Stimulated activated CD4-positive, alpha-beta T cell treated with anti-CD3 and anti-CD28 coated beads, Interleukin-1b, Interleukin-23, amount 100 ng/mL, for 1 hour (primary cell): ENCODE data around the gene MAP4K4.

ENCODE experiments used
- DNase-seq, 2 donors: peaks; one replicate each; pipeline ENCODE4 v3.0.0-alpha.2; 2020; ENCODE audit warnings: low read depth in 2 of 2

The MAP4K4 gene

DNA sequence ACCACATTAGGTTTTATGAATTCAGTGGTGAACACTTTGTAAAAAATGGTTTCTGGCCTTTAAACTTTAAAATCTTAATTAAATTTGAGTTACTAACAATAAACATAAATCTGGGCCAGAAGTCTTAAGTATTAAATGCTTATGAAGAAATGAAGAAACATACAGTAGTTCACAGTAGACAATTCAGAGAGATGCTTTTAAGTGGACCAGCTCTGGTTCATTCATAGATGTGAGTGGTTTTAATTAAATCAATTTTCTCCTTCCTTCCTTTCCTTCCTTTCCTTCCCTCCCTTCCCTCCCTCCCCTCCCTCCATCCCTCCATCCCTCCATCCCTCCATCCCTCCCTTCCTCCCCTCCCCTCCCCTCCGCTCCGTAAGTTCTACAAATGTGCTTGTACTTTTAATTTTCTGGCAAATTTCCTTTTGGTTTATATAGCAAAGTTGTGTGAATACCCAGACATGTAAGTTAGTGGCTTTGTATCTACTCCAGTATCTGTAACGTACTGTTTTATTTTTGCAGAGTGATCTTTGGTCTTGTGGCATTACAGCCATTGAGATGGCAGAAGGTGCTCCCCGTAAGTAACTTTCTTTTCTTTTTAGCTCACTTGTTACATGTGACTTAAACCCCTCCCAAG, 136.5 kb downstream of the MAP4K4 start:
- no peak for DNase-seq

DNA sequence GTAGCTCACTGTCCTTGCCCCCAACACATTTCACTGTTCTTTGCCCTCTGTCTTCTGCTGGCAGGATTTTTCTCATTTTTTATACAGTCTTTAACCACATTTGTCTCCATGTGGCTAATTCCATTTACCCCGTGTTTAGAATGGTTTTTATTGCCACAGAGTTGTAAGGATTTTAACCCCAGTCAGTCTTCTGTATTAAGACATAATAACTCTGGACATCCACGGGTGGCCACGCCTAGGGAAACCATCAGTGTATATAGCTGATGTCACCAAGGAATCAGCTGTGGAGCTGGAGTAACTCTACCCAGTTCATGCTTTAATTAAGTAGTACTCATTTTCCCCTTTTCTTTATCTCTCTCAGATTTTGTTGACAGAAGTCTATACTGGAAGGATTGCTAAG, 139.8 kb downstream of the MAP4K4 start:
- no peak for DNase-seq

DNA sequence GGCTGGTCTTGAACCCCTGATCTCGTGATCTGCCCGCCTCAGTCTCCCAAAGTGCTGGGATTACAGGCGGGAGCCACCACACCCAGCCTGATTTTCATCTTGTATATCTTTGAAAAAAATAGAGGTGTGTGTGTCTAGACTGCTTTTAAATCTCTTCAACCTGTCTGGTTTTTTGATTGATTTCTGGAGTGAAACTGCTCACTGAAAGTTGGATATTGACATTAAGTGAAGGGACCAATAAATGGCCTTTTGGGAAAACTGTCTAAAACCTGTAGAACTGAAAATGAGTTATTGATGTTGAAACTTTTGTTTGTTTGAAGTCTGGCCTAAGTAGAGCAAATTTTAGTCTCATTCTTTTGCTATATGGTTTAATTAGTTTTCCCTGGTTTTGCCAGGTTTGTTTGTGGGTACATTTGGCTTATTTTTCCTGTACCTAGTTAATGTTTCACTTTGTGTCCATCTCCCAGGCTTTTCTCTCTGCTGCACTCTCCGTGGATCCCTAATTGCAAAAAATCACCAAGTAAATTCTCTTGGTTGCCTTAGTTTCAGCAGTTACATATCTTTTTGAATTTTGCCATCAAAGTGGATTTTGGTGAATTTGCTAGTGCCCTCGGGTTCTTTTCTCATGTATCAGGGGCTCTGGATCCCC, 144.3 kb downstream of the MAP4K4 start:
- DNase-seq: no peak

DNA sequence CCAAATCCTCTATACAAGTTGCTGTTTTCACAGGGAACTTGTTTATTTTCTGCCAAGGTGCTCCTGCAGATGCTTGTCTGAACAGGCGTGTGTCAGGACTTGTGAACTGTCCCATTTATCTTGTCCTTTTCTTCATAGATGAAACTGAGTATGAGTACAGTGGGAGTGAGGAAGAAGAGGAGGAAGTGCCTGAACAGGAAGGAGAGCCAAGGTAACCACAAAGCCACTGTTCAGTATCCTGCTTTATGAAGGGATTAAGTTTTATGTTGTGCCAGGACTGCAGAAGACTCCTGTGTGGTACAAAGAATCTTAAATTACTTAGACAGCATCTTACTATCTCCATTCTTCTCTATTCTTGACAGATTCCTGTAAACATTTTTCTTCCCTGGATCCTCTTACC, 145.0 kb downstream of the MAP4K4 start:
- no peak for DNase-seq

DNA sequence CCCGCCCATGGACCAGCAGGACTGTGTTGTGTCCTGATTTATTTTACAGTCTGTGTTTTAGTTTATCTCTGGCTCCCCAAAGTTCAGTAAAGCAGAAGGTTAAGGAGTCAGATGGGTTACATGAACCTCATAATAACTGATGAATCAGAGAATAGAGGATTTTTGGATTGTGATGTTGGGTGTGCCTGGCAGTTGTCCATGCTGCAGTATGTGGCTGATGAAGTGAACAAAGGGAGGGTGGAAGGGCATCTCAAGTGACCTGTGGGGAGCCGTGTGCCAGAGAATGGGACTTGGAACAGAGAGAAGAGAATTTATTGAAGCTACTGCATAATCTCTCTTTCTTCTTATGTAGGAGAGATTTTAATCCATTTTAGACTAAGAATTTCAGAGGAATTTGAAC, 145.5 kb downstream of the MAP4K4 start:
- no peak for DNase-seq

DNA sequence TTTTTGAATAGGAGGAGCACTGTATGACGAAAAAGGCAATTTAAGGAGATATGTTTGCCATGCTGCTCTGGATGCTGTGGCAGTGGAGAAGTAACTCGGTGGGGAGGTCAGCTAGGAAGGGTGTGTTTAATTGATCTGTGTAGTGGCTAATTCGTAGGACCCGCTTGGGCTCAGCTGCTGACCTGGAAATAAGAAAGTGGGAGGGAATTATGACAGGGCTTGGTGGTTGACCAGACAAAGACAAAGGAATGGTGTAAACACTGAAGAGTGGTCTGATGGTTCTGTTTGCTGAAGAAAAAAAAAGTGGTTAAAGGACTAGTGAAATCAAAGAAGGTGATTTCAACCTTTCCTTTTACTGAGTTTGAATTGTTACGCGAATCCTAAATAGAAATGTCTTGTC, 146.0 kb downstream of the MAP4K4 start:
- DNase-seq: no peak

DNA sequence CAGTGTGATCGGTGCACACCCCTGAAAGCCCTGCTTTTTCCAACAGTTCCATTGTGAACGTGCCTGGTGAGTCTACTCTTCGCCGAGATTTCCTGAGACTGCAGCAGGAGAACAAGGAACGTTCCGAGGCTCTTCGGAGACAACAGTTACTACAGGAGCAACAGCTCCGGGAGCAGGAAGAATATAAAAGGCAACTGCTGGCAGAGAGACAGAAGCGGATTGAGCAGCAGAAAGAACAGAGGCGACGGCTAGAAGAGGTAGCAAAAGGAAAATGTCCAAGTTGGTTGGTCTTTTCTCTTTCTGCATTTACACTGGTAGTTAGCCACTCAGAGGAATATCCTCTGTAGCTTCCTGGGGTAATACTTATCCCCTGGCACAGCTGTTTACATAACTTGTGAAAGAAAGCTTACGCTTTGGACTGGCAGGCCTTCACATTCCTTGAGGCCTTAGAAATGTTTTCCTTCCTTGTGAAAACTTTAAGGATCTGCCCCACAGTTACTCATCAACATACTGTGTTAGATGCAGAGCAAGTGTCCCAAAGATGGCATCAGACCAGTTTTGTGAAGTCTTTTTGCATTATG, 146.6 kb downstream of the MAP4K4 start:
- no peak for DNase-seq

DNA sequence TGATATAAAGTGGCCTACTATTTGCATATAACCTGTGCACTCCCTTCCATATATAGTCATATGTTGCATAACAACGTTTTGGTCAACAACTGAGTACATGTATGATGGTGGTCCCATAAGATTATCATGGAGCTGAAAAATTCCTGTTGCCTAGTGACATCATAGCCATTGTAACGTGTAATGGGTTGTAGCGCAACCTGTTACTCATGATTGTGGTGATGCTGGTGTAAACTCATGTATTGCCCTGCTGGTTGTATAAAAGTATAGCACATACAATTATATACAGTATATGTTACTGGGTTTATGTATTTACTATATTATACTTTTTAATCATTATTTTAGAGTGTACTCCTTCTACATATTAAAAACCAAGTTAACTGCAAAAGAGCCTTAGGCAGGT, 149.5 kb downstream of the MAP4K4 start:
- DNase-seq: no peak

DNA sequence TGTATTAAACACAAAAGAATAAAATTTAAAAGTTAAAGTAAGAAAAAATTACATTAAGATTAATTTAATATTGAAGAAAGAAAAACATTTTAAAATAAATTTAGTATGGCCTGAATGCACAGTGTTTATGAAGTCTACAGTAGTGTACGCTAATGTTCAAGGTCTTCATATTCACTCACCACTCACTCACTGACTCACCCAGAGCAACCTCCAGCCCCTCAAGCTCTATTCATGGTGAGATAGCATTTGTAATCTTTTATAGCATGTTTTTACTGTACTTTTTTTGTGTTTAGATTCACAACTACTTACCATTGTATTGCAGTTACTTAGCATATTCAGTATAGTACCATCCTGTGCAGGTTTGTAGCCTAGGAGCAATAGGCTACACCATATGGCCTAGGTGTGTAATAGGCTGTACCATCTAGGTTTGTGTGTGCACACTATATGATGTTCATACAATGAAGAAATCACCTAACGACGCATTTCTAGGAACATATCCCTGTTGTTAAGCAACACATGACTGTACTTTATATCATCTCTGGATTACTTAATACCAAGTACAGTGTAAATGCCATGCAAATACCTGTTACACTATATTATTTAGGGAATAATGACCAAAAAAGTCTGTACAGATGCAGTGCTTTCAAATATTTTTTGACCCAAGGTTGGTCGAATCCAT, 150.3 kb downstream of the MAP4K4 start:
- DNase-seq: no peak

DNA sequence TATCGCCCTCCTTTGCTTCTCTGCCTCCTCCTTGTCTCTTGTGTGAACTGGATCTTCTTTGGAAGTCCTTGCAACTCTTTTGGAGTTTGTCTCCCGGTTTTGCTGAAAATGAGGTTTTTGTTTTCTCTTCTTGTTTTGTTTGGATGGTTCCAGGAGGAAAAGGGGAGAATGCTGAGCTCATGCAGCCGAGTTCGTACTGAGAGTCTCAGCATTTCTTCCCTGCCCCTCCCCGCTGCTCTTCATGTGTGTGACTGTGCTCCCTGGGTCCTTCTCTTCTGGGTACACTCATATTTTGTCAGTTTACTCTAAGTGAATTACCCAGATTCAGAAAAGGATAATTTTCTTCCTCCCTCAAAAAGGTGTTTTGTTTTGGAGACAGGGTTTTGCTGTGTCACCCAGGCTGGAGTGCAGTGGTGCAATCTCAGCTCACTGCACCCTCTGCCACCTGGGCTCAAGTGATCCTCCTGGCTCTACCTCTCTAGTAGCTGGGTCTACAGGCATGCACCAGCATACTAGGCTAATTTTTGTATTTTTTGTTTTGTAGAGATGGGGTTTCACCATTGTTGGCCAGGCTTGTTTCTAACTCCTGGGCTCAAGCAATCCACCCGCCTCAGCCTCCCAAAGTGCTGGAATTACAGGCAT, 151.4 kb downstream of the MAP4K4 start:
- no peak for DNase-seq

DNA sequence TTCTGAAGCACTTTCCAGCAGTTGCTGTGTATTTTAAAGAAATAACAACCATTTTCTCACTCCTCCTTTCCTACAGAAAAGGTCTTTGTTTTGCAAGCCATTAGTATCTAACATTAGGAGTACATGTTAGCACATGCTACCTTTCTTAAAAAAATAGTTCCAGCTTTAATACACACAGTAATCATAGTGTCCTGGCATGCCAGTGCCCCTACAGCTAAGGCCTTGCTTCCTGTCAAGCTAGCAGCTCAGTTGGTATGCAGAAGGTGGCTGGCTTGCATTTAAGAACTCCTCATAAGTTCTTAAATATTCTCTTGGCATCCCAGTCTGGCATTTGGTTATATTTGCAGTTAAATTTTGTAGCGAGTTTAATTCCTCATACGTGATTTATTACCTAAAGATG, 152.9 kb downstream of the MAP4K4 start:
- no peak for DNase-seq

DNA sequence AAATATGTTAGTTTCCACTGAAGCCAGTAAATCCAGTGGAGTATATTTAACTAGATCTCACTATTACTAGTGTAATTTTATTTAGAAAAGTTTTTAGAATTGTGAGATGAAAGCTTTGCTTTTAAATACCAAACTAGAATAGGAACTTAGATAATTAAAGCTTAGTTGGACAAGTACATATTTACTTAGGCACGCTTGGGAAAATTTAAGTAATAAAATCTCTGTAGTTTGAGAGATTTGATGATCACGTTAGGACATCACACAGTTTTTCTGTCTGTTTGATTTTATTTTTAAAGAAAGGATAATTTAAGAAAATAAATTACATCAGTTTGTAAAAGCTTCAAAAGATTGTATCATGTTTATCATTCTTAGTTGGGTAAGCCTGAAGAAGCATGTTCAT, 153.5 kb downstream of the MAP4K4 start:
- DNase-seq: no peak

DNA sequence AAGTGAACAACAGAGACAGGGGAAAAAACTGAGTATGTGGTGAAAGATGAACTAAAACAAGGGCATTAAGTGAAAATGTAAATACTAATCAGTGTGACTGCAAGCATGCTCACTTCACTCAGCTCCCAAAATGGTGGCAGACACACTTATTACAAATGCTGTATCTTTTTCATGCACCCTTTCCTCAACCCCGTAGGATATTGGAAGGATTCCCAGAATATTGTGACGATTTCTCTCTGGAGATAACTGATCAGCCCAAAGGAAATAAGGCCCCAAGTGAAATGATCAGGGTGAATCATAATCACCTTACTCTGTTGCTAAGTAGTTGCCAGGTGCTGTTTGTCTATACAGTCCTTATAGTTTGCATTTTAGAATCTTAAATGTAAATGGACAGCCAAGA, 155.3 kb downstream of the MAP4K4 start:
- no peak for DNase-seq

DNA sequence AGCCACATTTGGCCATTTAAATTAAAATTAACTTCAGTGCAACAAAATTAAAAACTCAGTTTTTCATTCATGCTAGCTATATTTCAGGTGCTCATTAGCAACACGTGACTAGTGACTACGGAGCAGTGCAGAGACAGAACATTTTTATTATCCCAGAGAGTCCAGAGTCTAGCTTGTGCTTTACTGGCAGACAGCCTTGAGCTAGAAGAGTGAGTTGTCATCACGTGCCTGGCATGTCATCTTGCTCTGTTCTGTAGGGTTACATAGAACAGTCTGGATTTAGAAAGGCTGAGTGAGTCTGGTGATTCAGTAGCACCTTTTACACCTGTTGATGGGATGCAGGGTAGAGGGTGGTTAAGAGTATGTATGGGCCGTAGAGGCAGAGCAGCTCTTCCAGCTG, 157.4 kb downstream of the MAP4K4 start:
- no peak for DNase-seq

DNA sequence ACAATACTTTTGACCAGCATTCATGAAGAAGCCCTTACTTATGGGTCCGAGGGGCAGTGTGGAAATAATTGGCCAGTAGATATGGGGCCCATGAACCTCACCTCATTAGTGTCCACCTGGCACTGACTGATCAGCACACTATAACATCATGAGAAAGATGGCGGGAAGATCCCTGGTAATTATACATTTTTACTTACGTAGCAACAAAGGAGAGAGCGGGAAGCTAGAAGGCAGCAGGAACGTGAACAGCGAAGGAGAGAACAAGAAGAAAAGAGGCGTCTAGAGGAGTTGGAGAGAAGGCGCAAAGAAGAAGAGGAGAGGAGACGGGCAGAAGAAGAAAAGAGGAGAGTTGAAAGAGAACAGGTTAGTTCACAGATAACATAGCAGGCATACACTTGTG, 158.3 kb downstream of the MAP4K4 start:
- no peak for DNase-seq

DNA sequence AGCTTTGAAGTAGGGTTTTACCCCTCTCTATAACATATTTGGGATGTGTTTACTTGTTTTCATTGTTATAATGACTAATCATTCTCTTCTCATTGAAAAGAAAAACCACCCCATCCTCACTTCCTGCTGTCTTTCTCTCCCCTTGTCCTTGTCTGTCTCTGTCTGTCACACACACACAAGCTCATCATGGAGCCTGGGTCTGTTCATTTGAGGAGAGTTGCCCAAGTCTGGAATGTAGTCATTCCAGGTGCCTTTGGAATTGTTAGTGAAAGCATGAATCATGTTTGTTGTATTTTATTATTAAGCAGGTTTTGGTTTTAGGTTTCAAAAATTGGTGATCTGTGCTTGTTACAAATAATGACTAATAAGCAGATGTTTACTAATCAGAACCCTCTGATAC, 160.7 kb downstream of the MAP4K4 start:
- DNase-seq: no peak

DNA sequence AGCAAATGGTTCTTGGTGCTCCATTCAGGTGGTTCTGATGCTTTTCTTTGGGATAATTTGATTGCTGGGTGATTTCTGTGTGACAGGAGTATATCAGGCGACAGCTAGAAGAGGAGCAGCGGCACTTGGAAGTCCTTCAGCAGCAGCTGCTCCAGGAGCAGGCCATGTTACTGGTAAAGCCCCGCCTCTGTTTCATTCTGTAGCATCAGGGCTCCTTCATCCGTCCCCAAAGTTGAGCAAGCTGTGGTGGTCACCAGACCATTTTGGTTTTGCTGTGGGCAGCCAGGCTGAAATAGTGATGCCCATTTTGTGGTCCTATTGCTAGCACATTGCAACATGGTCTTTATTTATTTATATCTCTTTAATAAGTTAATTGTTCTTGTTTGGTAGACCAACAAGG, 161.4 kb downstream of the MAP4K4 start:
- no peak for DNase-seq

DNA sequence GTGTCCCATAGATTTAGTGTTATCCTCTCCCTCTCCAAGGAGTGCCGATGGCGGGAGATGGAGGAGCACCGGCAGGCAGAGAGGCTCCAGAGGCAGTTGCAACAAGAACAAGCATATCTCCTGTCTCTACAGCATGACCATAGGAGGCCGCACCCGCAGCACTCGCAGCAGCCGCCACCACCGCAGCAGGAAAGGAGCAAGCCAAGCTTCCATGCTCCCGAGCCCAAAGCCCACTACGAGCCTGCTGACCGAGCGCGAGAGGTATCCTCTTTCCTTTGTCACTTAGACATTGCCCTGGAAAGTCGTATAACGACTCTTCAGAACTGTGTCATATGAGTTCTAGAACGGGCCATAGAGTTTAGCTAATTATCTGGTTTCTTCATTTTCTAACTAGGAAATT, 162.1 kb downstream of the MAP4K4 start:
- no peak for DNase-seq

DNA sequence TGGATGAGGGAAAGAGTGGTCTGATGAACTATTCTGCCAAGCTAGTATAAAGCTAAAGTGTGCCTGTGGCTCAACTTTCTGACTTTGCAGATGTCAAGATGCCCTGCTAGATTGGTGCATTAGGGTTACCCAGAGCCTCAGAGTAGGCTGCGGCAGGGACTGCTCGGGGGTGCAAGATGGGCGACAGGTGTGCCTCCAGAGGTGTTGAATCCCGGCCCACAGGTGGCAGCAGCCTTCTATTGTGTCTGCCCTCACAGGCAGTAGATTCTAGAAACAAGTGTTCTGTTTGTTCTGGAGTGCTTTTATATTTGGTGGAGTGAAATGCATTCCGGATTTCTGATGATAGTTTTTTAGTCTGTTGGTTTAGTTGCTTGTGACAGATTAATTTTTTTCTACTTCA, 162.7 kb downstream of the MAP4K4 start:
- no peak for DNase-seq

DNA sequence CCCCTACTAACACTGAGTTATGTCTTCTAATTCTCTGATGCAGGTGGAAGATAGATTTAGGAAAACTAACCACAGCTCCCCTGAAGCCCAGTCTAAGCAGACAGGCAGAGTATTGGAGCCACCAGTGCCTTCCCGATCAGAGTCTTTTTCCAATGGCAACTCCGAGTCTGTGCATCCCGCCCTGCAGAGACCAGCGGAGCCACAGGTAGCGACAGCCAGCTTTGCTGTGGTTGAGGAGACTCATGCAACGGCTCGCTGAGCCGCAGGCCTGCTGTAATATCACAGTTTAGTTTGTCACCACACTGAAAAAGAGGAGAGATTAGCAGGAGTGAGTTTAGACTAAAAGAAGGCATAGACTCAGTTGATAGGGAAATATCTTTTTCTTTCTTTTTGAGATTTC, 163.3 kb downstream of the MAP4K4 start:
- DNase-seq: no peak

DNA sequence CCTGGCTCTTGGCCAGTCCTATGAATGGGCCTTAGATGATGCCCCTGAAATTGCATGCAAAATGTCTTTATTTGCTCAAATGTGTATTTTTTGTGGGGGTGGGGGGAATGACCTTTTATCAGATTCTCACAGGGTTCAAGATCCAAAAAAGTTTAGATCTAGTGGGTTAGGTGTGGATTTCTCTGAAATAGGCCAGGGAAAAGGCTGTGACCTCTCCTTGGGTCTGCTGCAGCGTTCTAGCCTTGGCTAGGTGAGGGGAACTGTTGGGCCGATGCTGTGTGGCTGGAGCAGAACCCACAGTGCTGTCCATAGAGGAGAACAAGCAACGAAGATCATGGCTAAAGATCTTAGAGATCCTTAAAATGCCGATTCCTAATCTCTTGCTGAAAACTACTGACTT, 163.9 kb downstream of the MAP4K4 start:
- DNase-seq: no peak

DNA sequence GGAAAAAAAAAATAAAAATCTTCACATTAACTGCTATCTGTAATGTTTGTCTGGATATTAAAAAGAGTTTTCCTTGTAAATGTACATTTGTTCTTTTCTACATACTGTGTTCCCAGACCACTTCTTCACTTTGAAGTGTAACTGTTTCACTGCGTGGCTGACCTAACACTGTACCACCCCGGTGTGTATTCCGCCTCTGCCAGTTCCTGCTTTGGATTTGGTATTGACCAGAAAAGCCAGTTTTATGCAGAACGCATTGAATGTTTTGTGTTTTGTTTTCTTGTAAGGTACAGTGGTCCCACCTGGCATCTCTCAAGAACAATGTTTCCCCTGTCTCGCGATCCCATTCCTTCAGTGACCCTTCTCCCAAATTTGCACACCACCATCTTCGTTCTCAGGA, 166.0 kb downstream of the MAP4K4 start:
- no peak for DNase-seq

DNA sequence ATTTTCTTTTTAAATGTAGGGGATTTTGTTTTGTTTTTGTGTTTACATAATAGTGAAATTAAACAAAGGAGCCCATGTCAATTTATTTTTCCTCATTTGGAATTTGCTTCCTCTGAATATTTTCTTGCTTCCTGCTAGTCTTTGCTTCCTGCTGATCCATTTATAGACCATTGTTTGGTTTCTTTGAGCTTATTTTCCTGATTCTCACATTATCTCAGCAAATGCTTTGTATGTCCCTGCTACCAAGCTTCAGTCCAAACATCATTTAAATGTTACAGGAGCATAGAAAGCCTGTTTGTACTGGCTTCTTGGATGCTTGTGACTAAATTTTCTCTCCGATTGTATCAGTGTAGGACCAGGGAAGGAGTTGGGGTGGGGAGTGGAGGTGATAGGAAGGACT, 166.9 kb downstream of the MAP4K4 start:
- no peak for DNase-seq
